Stomach (tissue), 4 donors: ENCODE measurements around the gene LAMTOR4.

Experiments used
- CTCF ChIP-seq, 7 experiments: fragments of 450-650 bp in 4 of 7; fragments of 200-600 bp in 3 of 7; sonication (generic) in 3 of 7; IDR thresholded peaks; one replicate each; pipeline ENCODE4 v1.5.1; 2016 to 2019; ENCODE audit warnings: antibody characterized with exemption in 7 of 7, control low read depth in 2 of 7, mild to moderate bottlenecking in 1 of 7
- POLR2A ChIP-seq, 4 donors: fragments of 450-650 bp; IDR thresholded peaks; one replicate each; pipeline ENCODE4 v1.6.1; 2016; ENCODE audit warnings: antibody characterized with exemption in 4 of 4, control low read depth in 2 of 4, mild to moderate bottlenecking in 1 of 4, moderate library complexity in 1 of 4
- POLR2AphosphoS5 ChIP-seq, 3 donors: sonication (generic); formaldehyde crosslinking; IDR thresholded peaks; one replicate each; pipeline ENCODE4 v1.6.1; 2016; ENCODE audit warnings: antibody characterized with exemption in 3 of 3

- no peak for TF ChIP-seq CTCF (IDR thresholded peaks at IDR 0.05)
- no peak for TF ChIP-seq POLR2AphosphoS5 (IDR thresholded peaks at IDR 0.05)
- no peak for TF ChIP-seq POLR2A (IDR thresholded peaks at IDR 0.05)
Observed at GRCh38 chr7:100198266-100198665, 49.5 kb downstream of the LAMTOR4 start.
